22Rv1 (cell line): Measurements from ENCODE around the gene PHOSPHO2.

Source experiments
- ZFX ChIP-seq: fragments of 450-650 bp; IDR thresholded peaks from 2 replicates; pipeline ENCODE4 v1.6.1; 2017; ENCODE audit warnings: antibody characterized with exemption, borderline replicate concordance
- TF ChIP-seq, protein P1 (sequence below): fragments of 450-650 bp; IDR thresholded peaks from 2 replicates; pipeline ENCODE4 v1.5.1; 2017; ENCODE audit warnings: mild to moderate bottlenecking

DNA sequence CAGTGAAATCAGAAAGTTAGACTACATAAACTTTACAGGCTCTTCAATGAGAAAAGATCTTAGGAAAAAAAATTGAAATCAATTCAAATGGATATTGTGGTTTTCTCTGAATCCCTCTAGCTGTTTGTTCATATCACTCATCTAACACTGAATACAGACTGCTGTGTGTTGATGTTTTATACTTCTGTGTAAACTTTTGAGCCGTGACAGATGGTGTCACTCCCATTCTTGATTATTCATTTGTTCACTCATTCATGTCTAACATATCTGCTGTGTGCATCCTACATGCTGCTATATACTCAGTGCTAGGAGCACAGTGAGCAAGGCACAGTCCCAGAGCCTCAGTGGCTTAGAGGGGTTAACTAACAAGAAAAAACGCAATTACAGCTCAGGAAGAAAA is 52.0 kb downstream of the PHOSPHO2 start:
- TF ChIP-seq, protein P1, sequence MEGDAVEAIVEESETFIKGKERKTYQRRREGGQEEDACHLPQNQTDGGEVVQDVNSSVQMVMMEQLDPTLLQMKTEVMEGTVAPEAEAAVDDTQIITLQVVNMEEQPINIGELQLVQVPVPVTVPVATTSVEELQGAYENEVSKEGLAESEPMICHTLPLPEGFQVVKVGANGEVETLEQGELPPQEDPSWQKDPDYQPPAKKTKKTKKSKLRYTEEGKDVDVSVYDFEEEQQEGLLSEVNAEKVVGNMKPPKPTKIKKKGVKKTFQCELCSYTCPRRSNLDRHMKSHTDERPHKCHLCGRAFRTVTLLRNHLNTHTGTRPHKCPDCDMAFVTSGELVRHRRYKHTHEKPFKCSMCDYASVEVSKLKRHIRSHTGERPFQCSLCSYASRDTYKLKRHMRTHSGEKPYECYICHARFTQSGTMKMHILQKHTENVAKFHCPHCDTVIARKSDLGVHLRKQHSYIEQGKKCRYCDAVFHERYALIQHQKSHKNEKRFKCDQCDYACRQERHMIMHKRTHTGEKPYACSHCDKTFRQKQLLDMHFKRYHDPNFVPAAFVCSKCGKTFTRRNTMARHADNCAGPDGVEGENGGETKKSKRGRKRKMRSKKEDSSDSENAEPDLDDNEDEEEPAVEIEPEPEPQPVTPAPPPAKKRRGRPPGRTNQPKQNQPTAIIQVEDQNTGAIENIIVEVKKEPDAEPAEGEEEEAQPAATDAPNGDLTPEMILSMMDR = no peak
- no peak for TF ChIP-seq ZFX
